K562 (cell line): ENCODE data around the gene FKBP2. TPM values are rescaled to one million over a fixed set of nuclear protein-coding genes. Genes with fewer than 3 reads are reported as not detected.

Experiments
- ATAC-seq: fragments of 200-7000 bp; cut with Tn5 transposase; 3 replicates; pipeline ENCODE4 v1.9.1; 2020; ENCODE audit warnings: moderate library complexity
- BruUV-seq: library from RNA; stranded (reverse); fragments of 400-500 nt; replicated peaks from 2 replicates; lab custom pipeline; 2021; lab: Mats Ljungman, UMichigan
- CTCF ChIA-PET: fragments of 300-600 bp; formaldehyde crosslinking; extraction: SDS; loops from one replicate; lab custom pipeline; 2021; ENCODE audit warnings: low intra/inter-chr PET ratio; lab: Yijun Ruan, JAX
- POLR2A ChIA-PET: fragments of 300-600, 350-650 bp; sonication (Branson Sonifier 250); formaldehyde crosslinking; extraction: SDS; loops from one replicate; lab custom pipeline; 2021; ENCODE audit warnings: antibody characterized with exemption, inconsistent platforms; lab: Yijun Ruan, JAX
- DNase-seq, 4 experiments: peaks; one replicate each; pipeline versions ENCODE4 v3.0.0 to v3.0.0-alpha.2; 2011 to 2018; ENCODE audit warnings: low spot score in 3 of 4, mixed read lengths in 3 of 4; ENCODE audit errors: extremely low read depth in 1 of 4
- FAIRE-seq: peaks from 2 replicates; lab custom pipeline; 2011; peaks lifted over from hg19 to GRCh38; lab: Jason Lieb, UNC
- H2AFZ ChIP-seq: 2 replicates; pipeline ENCODE4 v1.6.0; 2011; ENCODE audit warnings: low read depth, low read length, control low read depth, inconsistent platforms
- H3K27ac ChIP-seq: fragments of 200-600 bp; 3 replicates; pipeline ENCODE4 v1.8.0; 2011; ENCODE audit warnings: low read depth, mild to moderate bottlenecking, control low read depth, inconsistent platforms, low read length, moderate library complexity, mixed read lengths; ENCODE audit errors: extremely low read depth
- H3K27me3 ChIP-seq, 2 experiments: fragments of 300-600 bp in 1 of 2; 2 replicates in 1 of 2; 3 replicates in 1 of 2; pipeline versions ENCODE4 v1.6.0 to v1.8.0; 2011; ENCODE audit warnings: inconsistent platforms in 2 of 2, low read length in 2 of 2, mild to moderate bottlenecking in 1 of 2, mixed read lengths in 1 of 2, moderate library complexity in 1 of 2; ENCODE audit not compliant: control insufficient read depth in 2 of 2, insufficient read depth in 2 of 2
- H3K36me3 ChIP-seq: fragments of 300-600 bp; 3 replicates; pipeline ENCODE4 v1.8.0; 2011; ENCODE audit warnings: mild to moderate bottlenecking, low read length, inconsistent platforms; ENCODE audit not compliant: control insufficient read depth, insufficient read depth
- H3K4me1 ChIP-seq, 2 experiments: fragments of 200-600 bp in 1 of 2; replicated peaks in 1 of 2; 2 replicates in 1 of 2; 3 replicates in 1 of 2; pipeline versions ENCODE4 v1.5.1 to v1.8.0; 2011; ENCODE audit warnings: inconsistent platforms in 2 of 2, low read length in 2 of 2, mild to moderate bottlenecking in 1 of 2, mixed read lengths in 1 of 2, moderate library complexity in 1 of 2; ENCODE audit not compliant: control insufficient read depth in 2 of 2, insufficient read depth in 2 of 2
- H3K4me2 ChIP-seq: 2 replicates; pipeline ENCODE4 v1.6.1; 2011; ENCODE audit warnings: low read length, control low read depth, inconsistent platforms, mixed read lengths; ENCODE audit not compliant: insufficient read depth
- H3K4me3 ChIP-seq: fragments of 200-600 bp; sonication (generic), shearing (Covaris generic); 2 replicates; pipeline ENCODE4 v1.5.1; 2016; ENCODE audit warnings: control low read depth, inconsistent platforms
- H3K79me2 ChIP-seq: fragments of 200-600 bp; 3 replicates; pipeline ENCODE4 v1.8.0; 2011; ENCODE audit warnings: low read length, inconsistent platforms; ENCODE audit not compliant: control insufficient read depth, insufficient read depth
- H3K9ac ChIP-seq, 2 experiments: 2 replicates each; pipeline versions ENCODE4 v1.6.0 to v1.6.1; 2011; ENCODE audit warnings: low read depth in 2 of 2, low read length in 2 of 2, control low read depth in 1 of 2, inconsistent platforms in 1 of 2, mild to moderate bottlenecking in 1 of 2, mixed read lengths in 1 of 2; ENCODE audit not compliant: insufficient read depth in 1 of 2
- H3K9me1 ChIP-seq: one replicate; pipeline ENCODE4 v1.6.0; 2011; ENCODE audit warnings: inconsistent platforms, mild to moderate bottlenecking, low read length, moderate library complexity; ENCODE audit not compliant: control insufficient read depth, insufficient read depth
- H3K9me3 ChIP-seq: replicated peaks from 2 replicates; pipeline ENCODE4 v1.5.1; 2011; ENCODE audit warnings: low read depth, low read length, inconsistent platforms; ENCODE audit not compliant: control insufficient read depth, insufficient read depth
- H4K20me1 ChIP-seq: replicated peaks from 2 replicates; pipeline ENCODE4 v1.6.1; 2011; ENCODE audit warnings: low read length, inconsistent platforms, mixed read lengths; ENCODE audit not compliant: control insufficient read depth, insufficient read depth
- ATF7 ChIP-seq: fragments of 450-650 bp; IDR thresholded peaks from 2 replicates; pipeline ENCODE4 v1.7.1; 2014; ENCODE audit warnings: mild to moderate bottlenecking, moderate library complexity
- BHLHE40 ChIP-seq: IDR thresholded peaks from 2 replicates; pipeline ENCODE4 v1.6.1; 2011; ENCODE audit warnings: low read length, improper control_type of control experiment
- CC2D1A ChIP-seq: fragments of 450-650 bp; IDR thresholded peaks from 2 replicates; pipeline ENCODE4 v1.6.1; 2017; ENCODE audit warnings: mild to moderate bottlenecking
- CTBP1 ChIP-seq: fragments of 450-650 bp; IDR thresholded peaks from 2 replicates; pipeline ENCODE4 v1.6.1; 2016; ENCODE audit warnings: borderline replicate concordance
- EZH2 ChIP-seq: IDR thresholded peaks from 2 replicates; pipeline ENCODE4 v1.6.1; 2012; ENCODE audit warnings: low read depth, mild to moderate bottlenecking, inconsistent platforms, low read length, borderline replicate concordance
- RUNX1 ChIP-seq: sonication (generic); IDR thresholded peaks from 2 replicates; pipeline ENCODE4 v1.6.1; 2016; ENCODE audit warnings: antibody characterized with exemption, low read depth
- TBP ChIP-seq: optimal IDR thresholded peaks from 2 replicates; pipeline ENCODE3; 2011; ENCODE audit warnings: low read depth, low read length, improper control_type of control experiment
- TFE3 ChIP-seq: fragments of 450-650 bp; formaldehyde crosslinking; IDR thresholded peaks from 2 replicates; pipeline ENCODE4 v1.4.0; 2020; ENCODE audit warnings: mild to moderate bottlenecking, mixed read lengths
- ZBTB40 ChIP-seq, 2 experiments: fragments of 450-650 bp in 1 of 2; sonication (generic) in 1 of 2; formaldehyde crosslinking in 1 of 2; IDR thresholded peaks; 2 replicates each; pipeline versions ENCODE4 v1.7.1 to v1.9.0; 2016 to 2022; ENCODE audit warnings: inconsistent platforms in 1 of 2, mild to moderate bottlenecking in 1 of 2, missing genetic modification reagents in 1 of 2
- ZNF785 ChIP-seq: fragments of 250-450 bp; sonication (Bioruptor Pico); IDR thresholded peaks from 2 replicates; pipeline ENCODE4 v1.4.0; 2020; ENCODE audit warnings: mild to moderate bottlenecking
- WGBS: fragments of 100-300 bp; shearing (Covaris generic); methylation state at CpG from one replicate; pipeline ENCODE4 v1.1.6; 2016; ENCODE audit warnings: low coverage, mixed read lengths; ENCODE audit not compliant: insufficient coverage; ENCODE audit errors: missing lambda C conversion rate; 5-methylcytosine and 5-hydroxymethylcytosine counted together
- in situ Hi-C: fragments of 300-500 bp; cut with MboI; formaldehyde crosslinking; loops from 4 replicates; pipeline ENCODE4 v1.15.0; 2018; ENCODE audit warnings: inconsistent platforms, mixed read lengths
- intact Hi-C: fragments of 100-400 bp; cut with micrococcal nuclease; formaldehyde crosslinking; loops from 2 replicates; pipeline ENCODE4 v1.14.2; 2022
- polyA plus RNA-seq, 8 experiments: library from polyadenylated mRNA; depleted of rRNA in 4 of 8; stranded (reverse) in 5 of 8; unstranded in 3 of 8; fragments of >200 nt; fragmentation: Nextera tagmentation in 2 of 8; fragmentation: Illumina TruSeq in 1 of 8; extraction: Ambion mirVana in 2 of 8; extraction: Trizol in 1 of 8; gene quantifications; 2 replicates each; pipeline versions ENCODE4 v1.2.1 to v1.2.3, GENCODE V29; 2011 to 2014; ENCODE audit warnings: inconsistent platforms in 1 of 8, missing spikeins in 1 of 8
- total RNA-seq, 7 experiments: library from RNA; depleted of rRNA in 6 of 7; stranded (reverse); fragments of >200 nt in 6 of 7; fragmentation: Illumina TruSeq in 2 of 7; extraction: Trizol in 2 of 7; gene quantifications; 2 replicates each; pipeline versions ENCODE4 v1.2.1 to v1.2.3, GENCODE V29; 2011 to 2021; ENCODE audit warnings: low replicate concordance in 1 of 7

Gene FKBP2
- total and polyA plus RNA-seq, 9 of the 15 experiments (the other 6 are each of a cell fraction or from before 2014, with no cell fraction given) = 3.5 to 151 (median 58.1) TPM

GRCh38 chr11:64204464-64204989 is 36.4 kb upstream of the FKBP2 start:
- Histone ChIP-seq H3K27me3 (no peaks in the 10 kb centered on the region), H3K4me3 (no peak overlapping the region), H3K79me2 (peaks cover 40% of the 10 kb centered on the region), H3K9ac (peak overlapping the region in 1 of 2 experiments; percentile 49; a peak in 1 of 4 replicates), H3K36me3 (peaks cover 89% of the 10 kb centered on the region), H2AFZ (no peak overlapping the region), H3K4me1 (peaks cover 36 to 60% of the 10 kb centered on the region in 2 experiments), H3K27ac (peak overlapping the region; percentile 29; the same call in 2 of the 3 replicates), H3K4me2 (no peak overlapping the region), H3K9me3 (no peaks in the 10 kb centered on the region), H3K9me1 (peaks cover 8% of the 10 kb centered on the region), H4K20me1 (no peaks in the 10 kb centered on the region; the same call in 1 of the 2 replicates)
- intact Hi-C loops (loop anchor here (1.0 kb wide), 2 partner anchors 66 to 100 kb away; no protein-coding TSS in a partner anchor), in situ Hi-C loops (no loop called here)
- peak; percentile 63 for ATAC-seq
- DNase-seq = peak; percentile 79 to 96 (median 86)
- ChIA-PET POLR2A (interaction anchor here (0.6 to 8.2 kb wide), 9 partner anchors 14 to 152 kb away, joined by 3 to 77 read pairs (median 6); partner anchors contain the start of genes CATSPERZ, ESRRA, NUDT22 and TRPT1), CTCF (interaction anchor here (0.7 to 2.6 kb wide), 5 partner anchors 65 to 164 kb away, joined by 4 to 11 read pairs (median 9); no protein-coding TSS in a partner anchor)
- FAIRE-seq = peak; percentile 97
- no TSS peak for BruUV-seq
- WGBS = 21% methylated on average over 7 of the region's 7 CpGs
- TF ChIP-seq EZH2 (no peak), ZBTB40 (IDR thresholded peaks at IDR 0.05) (no peak), ZBTB40 (CRISPR knock-in tag; IDR thresholded peaks at IDR 0.05) (no peak), BHLHE40 (0 out of 2 replicates have a peak, but pooled peaks have one; percentile 30), RUNX1 (peak; percentile 13; the same call in 1 of the 2 replicates), TBP (no peak), CTBP1 (peak; percentile 69; the same call in 1 of the 2 replicates), CC2D1A (peak; percentile 48; the same call in 1 of the 2 replicates), ATF7 (peak; percentile 49; the same call in 1 of the 2 replicates), ZNF785 (no peak), TFE3 (CRISPR knock-in tag) (no peak)
